Measurements from ENCODE around the gene ALG12. TPM values are rescaled to one million over a fixed set of nuclear protein-coding genes. Genes with fewer than 3 reads are reported as not detected.

ALG12 gene
- total and polyA plus RNA-seq, 2 of the 13 experiments (the other 11 are each of a cell fraction or from before 2014, with no cell fraction given), result 7.8 to 15.8 TPM

DNA sequence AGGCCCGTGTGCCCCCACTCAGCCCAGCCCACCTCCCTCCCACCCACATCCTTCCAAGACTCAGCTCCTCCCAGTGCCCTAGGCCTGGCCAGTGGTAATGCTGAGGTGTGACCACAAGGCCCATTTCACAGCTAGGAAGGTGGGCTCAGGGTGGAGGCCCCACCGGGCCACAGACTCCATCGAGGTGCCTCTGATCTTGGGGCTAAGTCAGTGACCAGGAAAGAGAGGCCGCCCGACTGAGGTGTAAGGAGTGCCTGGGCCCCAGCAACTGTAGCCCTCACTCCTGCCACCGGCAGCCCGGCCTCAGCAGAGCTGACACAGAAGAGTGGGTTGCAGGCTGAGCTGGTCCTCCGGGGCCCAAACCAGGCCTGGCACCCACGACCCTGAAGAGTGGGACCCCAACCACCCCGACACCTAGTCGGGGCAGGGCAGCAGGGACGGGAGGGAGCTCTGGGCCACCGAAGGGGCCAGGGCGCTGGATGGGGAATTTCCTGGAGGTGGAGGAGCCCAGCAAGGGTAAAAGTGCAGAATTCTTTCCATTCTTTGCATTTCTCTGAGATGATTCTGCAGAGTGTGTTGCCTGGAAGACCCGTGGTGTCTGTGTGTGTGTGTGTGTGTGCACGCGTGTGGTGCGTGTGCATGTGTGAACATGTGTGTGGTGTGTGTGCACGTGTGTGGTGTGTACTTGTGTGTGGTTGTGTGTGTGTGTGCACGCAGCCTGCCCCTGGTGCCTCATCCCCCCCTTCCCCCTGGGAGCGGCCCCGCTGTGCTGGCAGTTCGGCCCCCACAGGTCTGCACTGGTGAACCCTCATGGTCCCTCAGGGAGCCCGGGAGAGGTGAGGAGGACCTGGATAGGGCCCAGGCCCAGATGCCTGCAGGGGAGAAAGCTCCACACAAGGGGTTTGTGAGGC is 34.0 kb upstream of the ALG12 start:
- H3K4me1 ChIP-seq (ENCODE audit: insufficient read depth, low read length), result peaks cover 95% of the 10 kb centered on the region
- CTCF ChIA-PET (ENCODE audit: low intra/inter-chr PET ratio, low total read pairs), result no interaction called here
- no peaks in the 10 kb centered on the region for H4K20me1 ChIP-seq (ENCODE audit: insufficient read depth, low read length)
- FAIRE-seq, result peak; percentile 79
- peak; percentile 18 for ATAC-seq
- BruUV-seq (replicated peaks), result TSS peak; percentile 56
- H2AFZ ChIP-seq (ENCODE audit: low read length), result no peak overlapping the region
- H3K36me3 ChIP-seq (replicated peaks in 1 of 2; ENCODE audit: control insufficient read depth in 1 of 2, insufficient read depth in 2 of 2, low read length in 2 of 2), result no peaks in the 10 kb centered on the region
- H3K9ac ChIP-seq (ENCODE audit: insufficient read depth, low read depth, low read length), result peak overlapping the region; percentile 78
- DNase-seq (ENCODE audit: low spot score), result peak; percentile 81
- intact Hi-C loops (cut with micrococcal nuclease; ENCODE audit: unreplicated experiment), result no loop called here
- peak overlapping the region; percentile 37 to 77 (median 56) for H3K4me3 ChIP-seq (replicated peaks in 1 of 3; ENCODE audit: insufficient read depth in 1 of 3, low read depth in 2 of 3, low read length in 3 of 3)
- H3K79me2 ChIP-seq (ENCODE audit: insufficient read depth, low read length), result no peaks in the 10 kb centered on the region
- POLR2A ChIA-PET, result interaction anchor here (1.1 to 18.6 kb wide), 5 partner anchors 9 to 34 kb away, joined by 3 to 722 read pairs (median 22); partner anchors contain the start of genes ALG12, CRELD2 and PIM3
- in situ Hi-C loops (cut with HindIII; ENCODE audit: extremely low pct_ligation_motif_present, low pct_unique_long_range_greater_than_20kb), result no loop called here
- WGBS (ENCODE audit: low lambda C conversion rate), result 0% methylated on average over 5 of the region's 24 CpGs
- H3K4me2 ChIP-seq (ENCODE audit: low read depth, low read length), result peak overlapping the region; percentile 81
- no peaks in the 10 kb centered on the region for H3K27me3 ChIP-seq (ENCODE audit: control insufficient read depth in 1 of 2, insufficient read depth in 2 of 2, low read length in 2 of 2)
- no peaks in the 10 kb centered on the region for H3K9me3 ChIP-seq (ENCODE audit: low read length)
- peak overlapping the region; percentile 68 for H3K27ac ChIP-seq (ENCODE audit: extremely low read length, insufficient read depth, low read length)
- TF ChIP-seq, protein P1, sequence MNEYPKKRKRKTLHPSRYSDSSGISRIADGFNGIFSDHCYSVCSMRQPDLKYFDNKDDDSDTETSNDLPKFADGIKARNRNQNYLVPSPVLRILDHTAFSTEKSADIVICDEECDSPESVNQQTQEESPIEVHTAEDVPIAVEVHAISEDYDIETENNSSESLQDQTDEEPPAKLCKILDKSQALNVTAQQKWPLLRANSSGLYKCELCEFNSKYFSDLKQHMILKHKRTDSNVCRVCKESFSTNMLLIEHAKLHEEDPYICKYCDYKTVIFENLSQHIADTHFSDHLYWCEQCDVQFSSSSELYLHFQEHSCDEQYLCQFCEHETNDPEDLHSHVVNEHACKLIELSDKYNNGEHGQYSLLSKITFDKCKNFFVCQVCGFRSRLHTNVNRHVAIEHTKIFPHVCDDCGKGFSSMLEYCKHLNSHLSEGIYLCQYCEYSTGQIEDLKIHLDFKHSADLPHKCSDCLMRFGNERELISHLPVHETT (CRISPR knock-in tag; conservative IDR thresholded peaks at IDR 0.05), result no peak
- TF ChIP-seq ZNF329 (CRISPR knock-in tag; IDR thresholded peaks at IDR 0.05; ENCODE audit: low read depth) (no peak), KAT2B (IDR thresholded peaks at IDR 0.05; ENCODE audit: borderline replicate concordance, low read depth, low read length) (no peak), JUNB (CRISPR knock-in tag; IDR thresholded peaks at IDR 0.05; ENCODE audit: borderline replicate concordance) (no peak; the same call in 1 of the 2 replicates), NCOA1 (CRISPR knock-in tag; IDR thresholded peaks at IDR 0.05) (no peak), ZNF350 (CRISPR knock-in tag; IDR thresholded peaks at IDR 0.05; ENCODE audit: borderline replicate concordance, low read depth) (peak; percentile 47; the same call in 1 of the 2 replicates), ZNF264 (CRISPR knock-in tag; IDR thresholded peaks at IDR 0.05) (0 out of 2 replicates have a peak, but pooled peaks have one; percentile 26), ZFP62 (CRISPR knock-in tag; IDR thresholded peaks at IDR 0.05) (no peak), FOSL2 (CRISPR knock-in tag; IDR thresholded peaks at IDR 0.05) (peak; percentile 97), SIN3B (IDR thresholded peaks at IDR 0.05; ENCODE audit: low read length) (no peak), TAF1 (CRISPR knock-in tag; IDR thresholded peaks at IDR 0.05) (no peak; the same call in 1 of the 2 replicates)
- TF ChIP-seq, protein P2, sequence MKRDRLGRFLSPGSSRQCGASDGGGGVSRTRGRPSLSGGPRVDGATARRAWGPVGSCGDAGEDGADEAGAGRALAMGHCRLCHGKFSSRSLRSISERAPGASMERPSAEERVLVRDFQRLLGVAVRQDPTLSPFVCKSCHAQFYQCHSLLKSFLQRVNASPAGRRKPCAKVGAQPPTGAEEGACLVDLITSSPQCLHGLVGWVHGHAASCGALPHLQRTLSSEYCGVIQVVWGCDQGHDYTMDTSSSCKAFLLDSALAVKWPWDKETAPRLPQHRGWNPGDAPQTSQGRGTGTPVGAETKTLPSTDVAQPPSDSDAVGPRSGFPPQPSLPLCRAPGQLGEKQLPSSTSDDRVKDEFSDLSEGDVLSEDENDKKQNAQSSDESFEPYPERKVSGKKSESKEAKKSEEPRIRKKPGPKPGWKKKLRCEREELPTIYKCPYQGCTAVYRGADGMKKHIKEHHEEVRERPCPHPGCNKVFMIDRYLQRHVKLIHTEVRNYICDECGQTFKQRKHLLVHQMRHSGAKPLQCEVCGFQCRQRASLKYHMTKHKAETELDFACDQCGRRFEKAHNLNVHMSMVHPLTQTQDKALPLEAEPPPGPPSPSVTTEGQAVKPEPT (CRISPR knock-in tag; IDR thresholded peaks at IDR 0.05; ENCODE audit: low read depth), result no peak
- TF ChIP-seq, protein P3, sequence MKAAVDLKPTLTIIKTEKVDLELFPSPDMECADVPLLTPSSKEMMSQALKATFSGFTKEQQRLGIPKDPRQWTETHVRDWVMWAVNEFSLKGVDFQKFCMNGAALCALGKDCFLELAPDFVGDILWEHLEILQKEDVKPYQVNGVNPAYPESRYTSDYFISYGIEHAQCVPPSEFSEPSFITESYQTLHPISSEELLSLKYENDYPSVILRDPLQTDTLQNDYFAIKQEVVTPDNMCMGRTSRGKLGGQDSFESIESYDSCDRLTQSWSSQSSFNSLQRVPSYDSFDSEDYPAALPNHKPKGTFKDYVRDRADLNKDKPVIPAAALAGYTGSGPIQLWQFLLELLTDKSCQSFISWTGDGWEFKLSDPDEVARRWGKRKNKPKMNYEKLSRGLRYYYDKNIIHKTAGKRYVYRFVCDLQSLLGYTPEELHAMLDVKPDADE (CRISPR knock-in tag; IDR thresholded peaks at IDR 0.05), result no peak
- TF ChIP-seq, protein P4, sequence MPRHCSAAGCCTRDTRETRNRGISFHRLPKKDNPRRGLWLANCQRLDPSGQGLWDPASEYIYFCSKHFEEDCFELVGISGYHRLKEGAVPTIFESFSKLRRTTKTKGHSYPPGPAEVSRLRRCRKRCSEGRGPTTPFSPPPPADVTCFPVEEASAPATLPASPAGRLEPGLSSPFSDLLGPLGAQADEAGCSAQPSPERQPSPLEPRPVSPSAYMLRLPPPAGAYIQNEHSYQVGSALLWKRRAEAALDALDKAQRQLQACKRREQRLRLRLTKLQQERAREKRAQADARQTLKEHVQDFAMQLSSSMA (CRISPR knock-in tag; IDR thresholded peaks at IDR 0.05), result no peak
